T-helper 2 cell treated with Interferon-gamma antibody and Interleukin-4, amounts not matched to agents 5 μg/mL and 100 μg/mL, for 36 hours (primary cell): ENCODE data around the gene PDE4D.

Experiments used
- DNase-seq: peaks from one replicate; pipeline ENCODE4 v3.0.0; 2021; ENCODE audit warnings: low spot score
- H3K27ac Mint-ChIP-seq: one replicate; pipeline ENCODE4 v1.8.0; 2021; ENCODE audit warnings: mild to moderate bottlenecking, mixed read lengths
- H3K27me3 Mint-ChIP-seq: one replicate; pipeline ENCODE4 v1.8.0; 2021; ENCODE audit warnings: low read depth, mixed read lengths
- H3K36me3 Mint-ChIP-seq: one replicate; pipeline ENCODE4 v1.8.0; 2021; ENCODE audit warnings: low read depth, mixed read lengths
- H3K4me1 Mint-ChIP-seq: one replicate; pipeline ENCODE4 v1.8.0; 2021; ENCODE audit warnings: low read depth, mixed read lengths
- H3K4me3 Mint-ChIP-seq: one replicate; pipeline ENCODE4 v1.8.0; 2022; ENCODE audit warnings: mild to moderate bottlenecking, moderate library complexity, mixed read lengths
- H3K9me3 Mint-ChIP-seq: one replicate; pipeline ENCODE4 v1.8.0; 2021; ENCODE audit warnings: mixed read lengths

PDE4D gene

DNA sequence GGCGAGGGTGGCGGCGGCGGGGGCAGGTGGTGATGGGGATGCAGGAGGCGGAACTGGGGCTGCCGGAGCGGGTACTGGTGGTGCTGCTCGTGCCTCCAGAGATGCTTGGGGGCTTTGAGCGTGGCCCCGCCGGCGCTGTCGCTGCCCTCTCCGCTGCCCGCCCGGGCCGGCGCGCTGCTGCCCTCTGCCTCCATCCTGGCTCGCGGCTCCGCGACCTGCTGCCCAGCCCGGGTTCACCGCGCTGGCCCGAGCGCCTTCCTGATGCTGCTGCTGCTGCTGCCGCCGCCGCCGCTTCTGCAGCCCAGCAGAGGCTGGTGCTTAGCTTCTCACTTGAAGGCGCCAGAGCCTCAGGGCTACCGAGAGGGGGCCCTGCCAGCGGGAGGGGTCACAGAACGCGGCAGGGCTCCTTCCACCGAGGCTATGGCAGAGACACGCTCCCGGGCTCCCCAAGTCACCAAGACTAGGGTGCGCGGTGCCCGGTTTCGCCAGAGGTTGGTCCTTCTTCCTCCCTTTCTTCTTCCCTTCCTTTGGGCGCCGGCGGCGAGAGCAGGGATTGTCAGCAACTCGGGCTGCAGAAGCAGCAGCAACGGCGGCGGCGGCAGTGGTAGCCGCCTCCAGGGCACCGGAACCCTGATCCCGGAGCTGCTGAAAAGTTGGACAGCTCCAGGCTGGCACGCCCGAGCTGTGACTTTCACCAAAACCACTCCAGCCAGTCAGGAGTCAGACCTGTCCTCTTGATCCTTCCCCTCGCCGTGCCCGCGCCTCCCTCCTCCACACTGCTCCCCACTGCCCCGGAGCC is at the start of gene PDE4D:
PDE4D (minus strand) TSS at position 298 of the 799 bp plus-strand sequence.
- Mint-ChIP-seq H3K36me3 (no peaks in the 10 kb centered on the region), H3K9me3 (no peaks in the 10 kb centered on the region), H3K27ac (no peak within 1 kb of the TSS), H3K4me3 (no peak within 1 kb of the TSS), H3K4me1 (peaks cover 4% of the 10 kb centered on the region), H3K27me3 (peaks cover 45% of the 10 kb centered on the region)
- no peak for DNase-seq

DNA sequence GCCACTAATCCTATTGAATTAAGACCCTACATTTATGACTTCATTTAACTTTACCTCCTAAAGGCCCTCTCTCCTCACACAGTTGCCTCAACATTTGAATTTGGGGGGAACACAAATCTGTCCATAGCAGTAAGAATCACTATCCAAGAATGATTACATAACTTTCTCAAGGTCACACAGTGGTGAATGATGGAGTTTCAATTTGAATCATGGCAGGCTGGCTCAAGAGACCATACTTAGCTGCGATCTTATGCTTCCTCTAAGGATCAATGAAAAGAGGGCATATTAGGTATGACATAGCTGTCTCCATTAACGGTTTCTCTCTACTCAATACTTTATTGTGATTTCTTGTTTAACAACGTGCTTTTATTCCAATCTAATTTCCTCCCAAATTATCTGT is 44.1 kb upstream of the PDE4D start:
- H3K27me3 Mint-ChIP-seq: no peaks in the 10 kb centered on the region
- H3K36me3 Mint-ChIP-seq: no peaks in the 10 kb centered on the region
- no peaks in the 10 kb centered on the region for H3K9me3 Mint-ChIP-seq
- no peak overlapping the region for H3K27ac Mint-ChIP-seq
- no peaks in the 10 kb centered on the region for H3K4me1 Mint-ChIP-seq
- no peak for DNase-seq
- no peak overlapping the region for H3K4me3 Mint-ChIP-seq

DNA sequence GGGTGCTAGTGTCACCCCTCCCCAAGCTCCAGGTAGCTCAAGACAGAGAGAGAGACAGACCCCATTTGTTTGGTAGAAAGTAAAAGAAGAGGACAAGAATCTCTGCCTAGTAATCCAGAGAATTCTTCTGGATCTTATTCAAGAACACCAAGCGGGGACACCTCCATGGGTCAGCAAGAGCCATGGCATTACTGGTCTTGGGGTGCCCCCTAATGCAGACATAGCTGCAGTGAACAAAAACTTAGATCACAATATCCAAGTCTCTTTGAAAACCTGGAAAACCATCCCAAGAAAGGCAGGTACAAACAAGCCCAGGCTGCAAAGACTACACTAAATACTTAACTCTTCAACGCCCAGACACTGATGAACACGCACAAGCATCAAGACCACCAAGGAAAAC is 29.9 kb upstream of the PDE4D start:
- Mint-ChIP-seq H3K36me3 (no peaks in the 10 kb centered on the region), H3K9me3 (no peaks in the 10 kb centered on the region), H3K27ac (no peak overlapping the region), H3K4me3 (no peak overlapping the region), H3K4me1 (no peaks in the 10 kb centered on the region), H3K27me3 (no peaks in the 10 kb centered on the region)
- DNase-seq: no peak

GRCh38 chr5:59922220-59922619 is 28.7 kb upstream of the PDE4D start:
- Mint-ChIP-seq H3K9me3 (no peaks in the 10 kb centered on the region), H3K27ac (no peak overlapping the region), H3K4me1 (no peaks in the 10 kb centered on the region), H3K36me3 (no peaks in the 10 kb centered on the region), H3K27me3 (no peaks in the 10 kb centered on the region), H3K4me3 (no peak overlapping the region)
- no peak for DNase-seq

DNA sequence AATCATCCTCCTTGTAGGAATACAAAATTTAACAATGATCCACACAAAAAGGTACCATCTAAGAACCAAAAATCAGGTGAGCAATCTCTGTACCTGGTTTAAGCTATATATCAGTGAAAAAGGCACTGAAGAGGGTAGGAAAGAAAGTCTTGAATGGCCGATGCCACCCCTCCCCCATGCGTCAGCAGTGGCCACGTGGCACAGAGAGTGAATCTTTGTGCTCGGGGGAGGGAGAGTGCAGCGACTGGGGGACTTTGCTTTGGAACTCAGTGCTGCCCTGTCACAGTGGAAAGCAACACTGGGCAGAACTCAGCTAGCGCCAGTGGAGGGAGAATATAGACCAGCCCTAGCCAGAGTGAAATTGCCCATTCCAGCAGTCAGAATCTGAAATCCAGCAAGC is 28.3 kb upstream of the PDE4D start:
- Mint-ChIP-seq H3K27me3 (no peaks in the 10 kb centered on the region), H3K27ac (no peak overlapping the region), H3K36me3 (no peaks in the 10 kb centered on the region), H3K4me3 (no peak overlapping the region), H3K4me1 (no peaks in the 10 kb centered on the region), H3K9me3 (no peaks in the 10 kb centered on the region)
- DNase-seq: no peak

DNA sequence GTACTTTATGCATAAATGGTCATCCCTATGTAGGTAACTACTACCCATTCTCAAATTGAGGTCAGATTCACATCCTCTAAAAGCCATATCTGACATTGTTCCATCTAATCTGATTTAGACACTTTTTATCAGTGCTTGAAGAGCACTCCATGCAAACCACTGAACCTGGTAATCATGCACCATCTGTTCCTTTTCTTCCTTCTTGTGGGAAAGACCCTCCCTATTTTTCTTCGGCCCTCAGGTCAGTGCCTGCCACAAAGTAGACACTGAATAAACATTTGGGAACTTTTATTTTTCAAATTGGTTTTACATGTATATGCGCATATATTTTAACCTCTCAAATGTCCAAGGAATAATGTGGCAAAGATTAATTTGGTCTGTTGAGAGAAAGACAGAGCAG is 26.0 kb upstream of the PDE4D start:
- H3K4me3 Mint-ChIP-seq: no peak overlapping the region
- H3K4me1 Mint-ChIP-seq: no peaks in the 10 kb centered on the region
- no peaks in the 10 kb centered on the region for H3K36me3 Mint-ChIP-seq
- H3K9me3 Mint-ChIP-seq: no peaks in the 10 kb centered on the region
- H3K27me3 Mint-ChIP-seq: no peaks in the 10 kb centered on the region
- no peak for DNase-seq
- no peak overlapping the region for H3K27ac Mint-ChIP-seq

GRCh38 chr5:59917121-59917520 is 23.6 kb upstream of the PDE4D start:
- no peaks in the 10 kb centered on the region for H3K36me3 Mint-ChIP-seq
- no peak for DNase-seq
- H3K4me1 Mint-ChIP-seq: no peaks in the 10 kb centered on the region
- H3K27me3 Mint-ChIP-seq: no peaks in the 10 kb centered on the region
- no peaks in the 10 kb centered on the region for H3K9me3 Mint-ChIP-seq
- no peak overlapping the region for H3K27ac Mint-ChIP-seq
- H3K4me3 Mint-ChIP-seq: no peak overlapping the region

GRCh38 chr5:59905188-59905587 is 11.7 kb upstream of the PDE4D start:
- Mint-ChIP-seq H3K27me3 (no peaks in the 10 kb centered on the region), H3K27ac (no peak overlapping the region), H3K36me3 (no peaks in the 10 kb centered on the region), H3K9me3 (no peaks in the 10 kb centered on the region), H3K4me3 (no peak overlapping the region), H3K4me1 (no peaks in the 10 kb centered on the region)
- DNase-seq: no peak

DNA sequence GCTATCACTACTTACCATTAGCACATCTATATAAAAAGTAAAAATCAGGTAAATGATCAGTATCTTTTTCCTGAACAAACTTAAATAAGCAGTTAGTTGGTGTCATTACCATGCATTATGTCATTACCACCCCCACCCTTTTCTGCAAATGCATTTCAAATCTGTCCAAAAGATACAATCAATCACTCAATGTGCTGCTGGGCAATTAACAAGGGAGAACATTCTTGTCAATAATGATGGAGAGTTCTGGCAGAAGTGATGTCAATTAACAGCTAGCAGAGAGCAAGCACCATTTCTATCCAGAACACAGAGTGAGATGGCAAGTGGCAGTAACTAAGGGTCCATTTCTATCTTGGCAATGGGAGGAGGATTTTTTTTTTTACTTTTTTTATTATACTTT is 3.5 kb upstream of the PDE4D start:
- no peak overlapping the region for H3K27ac Mint-ChIP-seq
- H3K9me3 Mint-ChIP-seq: no peaks in the 10 kb centered on the region
- peaks cover 4% of the 10 kb centered on the region for H3K4me1 Mint-ChIP-seq
- no peak overlapping the region for H3K4me3 Mint-ChIP-seq
- peaks cover 28% of the 10 kb centered on the region for H3K27me3 Mint-ChIP-seq
- no peak for DNase-seq
- H3K36me3 Mint-ChIP-seq: no peaks in the 10 kb centered on the region

DNA sequence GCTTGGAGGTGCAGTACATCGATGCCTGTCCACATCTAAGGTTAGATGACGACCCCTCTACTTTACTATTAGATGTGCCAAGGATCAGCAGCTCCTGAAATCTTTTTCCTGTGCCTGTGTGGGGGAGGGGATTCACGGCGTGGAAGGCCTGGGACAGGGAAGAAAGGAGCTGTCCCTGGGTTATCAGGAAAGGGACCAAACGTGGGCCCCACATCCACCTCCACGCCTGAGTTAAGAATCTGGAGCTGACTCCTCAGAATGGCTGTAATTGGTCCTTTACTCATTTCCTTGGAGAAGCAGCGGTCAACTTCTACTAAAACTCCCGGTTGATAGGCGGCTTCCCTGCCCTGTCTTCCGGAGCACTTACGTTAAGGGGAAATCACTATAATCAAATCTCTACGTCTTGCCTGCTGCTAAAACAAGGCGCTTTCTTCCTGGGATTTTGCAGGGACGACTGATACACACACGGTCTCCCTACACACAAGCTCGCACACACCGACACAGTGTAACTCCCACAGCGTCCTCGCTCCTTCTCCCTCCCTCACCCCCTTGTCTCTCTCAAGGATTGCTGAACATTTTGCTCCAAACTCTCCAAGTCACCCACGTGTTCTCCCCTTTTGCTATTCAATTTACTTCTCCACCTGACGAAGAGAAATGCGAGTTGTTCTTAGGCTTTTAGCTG is 1.4 kb downstream of the PDE4D start:
- Mint-ChIP-seq H3K36me3 (no peaks in the 10 kb centered on the region), H3K27me3 (peaks cover 45% of the 10 kb centered on the region), H3K4me1 (peaks cover 4% of the 10 kb centered on the region), H3K27ac (no peak overlapping the region), H3K9me3 (no peaks in the 10 kb centered on the region), H3K4me3 (no peak overlapping the region)
- DNase-seq: no peak

DNA sequence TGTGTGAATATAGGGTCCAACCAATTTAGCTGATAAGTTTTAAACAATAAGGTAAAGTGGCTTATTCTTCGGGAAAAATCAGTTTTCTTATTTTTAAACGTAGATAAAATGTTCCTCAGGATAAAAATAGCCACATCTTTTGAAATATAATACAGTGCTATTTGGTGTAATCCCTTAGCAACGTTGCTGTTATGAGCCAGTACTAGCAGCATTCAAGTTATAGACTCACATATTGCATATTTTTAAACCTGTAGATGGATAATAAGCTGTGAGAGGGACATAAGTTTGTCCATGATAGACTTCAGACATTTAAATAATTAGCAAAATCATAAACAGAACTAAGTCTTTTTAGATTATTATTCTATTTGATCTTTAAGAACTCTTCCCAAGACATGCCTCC is 6.3 kb downstream of the PDE4D start:
- no peaks in the 10 kb centered on the region for H3K4me1 Mint-ChIP-seq
- no peaks in the 10 kb centered on the region for H3K9me3 Mint-ChIP-seq
- DNase-seq: no peak
- peaks cover 19% of the 10 kb centered on the region for H3K27me3 Mint-ChIP-seq
- H3K27ac Mint-ChIP-seq: no peak overlapping the region
- H3K4me3 Mint-ChIP-seq: no peak overlapping the region
- no peaks in the 10 kb centered on the region for H3K36me3 Mint-ChIP-seq

GRCh38 chr5:59874675-59875074 is 18.9 kb downstream of the PDE4D start:
- H3K4me3 Mint-ChIP-seq: no peak overlapping the region

DNA sequence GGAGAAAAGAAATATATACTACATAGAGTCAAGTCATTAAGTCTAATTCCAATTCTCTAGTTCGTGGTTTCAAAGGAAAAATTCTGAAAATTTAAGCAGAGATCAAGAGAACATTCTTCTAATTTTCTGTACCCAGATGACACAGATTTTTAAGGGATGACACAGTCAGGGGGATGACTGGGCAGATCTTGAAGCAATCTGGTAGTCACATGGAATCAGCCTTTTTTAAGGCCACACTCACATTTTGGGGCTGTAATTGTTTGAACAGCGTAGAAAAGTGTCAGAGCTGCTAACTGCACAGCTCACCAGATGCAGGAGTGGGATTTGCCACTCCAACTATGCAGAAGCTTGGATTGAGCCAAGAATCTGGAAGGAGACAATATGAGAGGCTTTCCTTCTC is 20.4 kb downstream of the PDE4D start:
- no peaks in the 10 kb centered on the region for H3K4me1 Mint-ChIP-seq
- no peaks in the 10 kb centered on the region for H3K27me3 Mint-ChIP-seq
- no peak overlapping the region for H3K4me3 Mint-ChIP-seq
- no peaks in the 10 kb centered on the region for H3K9me3 Mint-ChIP-seq
- no peak for DNase-seq
- no peak overlapping the region for H3K27ac Mint-ChIP-seq
- no peaks in the 10 kb centered on the region for H3K36me3 Mint-ChIP-seq

More at GRCh38 chr5:59874675-59875074, 18.9 kb downstream of the PDE4D start:
- DNase-seq: no peak
- Mint-ChIP-seq H3K27me3 (no peaks in the 10 kb centered on the region), H3K4me1 (no peaks in the 10 kb centered on the region), H3K27ac (no peak overlapping the region), H3K9me3 (no peaks in the 10 kb centered on the region), H3K36me3 (no peaks in the 10 kb centered on the region)

DNA sequence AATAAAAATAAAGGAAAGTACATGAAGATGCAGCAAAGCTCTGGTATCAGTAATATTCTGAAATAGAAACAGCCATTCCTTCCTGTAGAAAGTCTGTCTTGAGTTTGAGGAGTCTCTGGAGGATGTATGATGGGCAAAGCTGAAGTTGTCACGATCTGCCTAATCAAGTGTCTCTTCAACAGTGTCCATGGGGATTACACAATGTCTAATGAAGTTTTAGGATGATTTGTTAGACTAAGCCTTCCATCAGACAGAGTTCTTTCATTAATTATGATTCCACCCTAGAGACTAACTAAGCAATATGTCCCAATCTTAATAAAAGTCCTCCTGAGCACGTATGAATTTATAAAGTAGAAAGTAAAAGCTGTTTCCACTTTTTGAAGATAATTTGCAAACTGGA is 26.9 kb downstream of the PDE4D start:
- Mint-ChIP-seq H3K4me1 (no peaks in the 10 kb centered on the region), H3K9me3 (no peaks in the 10 kb centered on the region), H3K36me3 (no peaks in the 10 kb centered on the region), H3K27ac (no peak overlapping the region), H3K27me3 (no peaks in the 10 kb centered on the region), H3K4me3 (no peak overlapping the region)
- no peak for DNase-seq

GRCh38 chr5:59864718-59865117 is 28.8 kb downstream of the PDE4D start:
- H3K4me3 Mint-ChIP-seq: no peak overlapping the region
- DNase-seq: no peak
- no peaks in the 10 kb centered on the region for H3K36me3 Mint-ChIP-seq
- H3K27me3 Mint-ChIP-seq: no peaks in the 10 kb centered on the region
- H3K27ac Mint-ChIP-seq: no peak overlapping the region
- no peaks in the 10 kb centered on the region for H3K4me1 Mint-ChIP-seq
- H3K9me3 Mint-ChIP-seq: no peaks in the 10 kb centered on the region
